ENCODE results near the gene PRMT7.
A peak's percentile ranks its signal among the peaks of the same experiment; 100 is the strongest.

Gene PRMT7

GRCh38 chr16:68382296-68382718 is 71.5 kb downstream of the PRMT7 start:
- TF ChIP-seq Cebpa-rat (IDR thresholded peaks at IDR 0.05): no peak
- no peaks in the 10 kb centered on the region for H3K9me3 ChIP-seq (replicated peaks in 1 of 11)
- peak overlapping the region in 9 of 11 experiments; percentile 34 to 59 (median 45); a peak in 18 of 22 replicates for H3K4me2 ChIP-seq
- H3K36me3 ChIP-seq: no peaks in the 10 kb centered on the region
- peaks cover 26 to 49% (median 41%) of the 10 kb centered on the region in 10 experiments for H3K4me1 ChIP-seq
- no peak overlapping the region for H3K4me3 ChIP-seq
- peaks cover 0 to 27% (median 0%) of the 10 kb centered on the region in 11 experiments; a peak in 4 of 22 replicates for H4K20me1 ChIP-seq
- peaks cover 0 to 17% (median 0%) of the 10 kb centered on the region in 11 experiments; a peak in 3 of 22 replicates for H3K27me3 ChIP-seq
- H3K27ac ChIP-seq: no peak overlapping the region; a peak in 1 of 22 replicates
- H3K9ac ChIP-seq: no peak overlapping the region

- Histone ChIP-seq H3K27ac (no peak overlapping the region), H3K27me3 (peaks cover 0 to 13% (median 0%) of the 10 kb centered on the region in 11 experiments; a peak in 3 of 22 replicates), H3K4me1 (peaks cover 18 to 37% (median 32%) of the 10 kb centered on the region in 10 experiments), H3K4me3 (no peak overlapping the region), H3K9ac (no peak overlapping the region), H4K20me1 (peaks cover 0 to 18% (median 0%) of the 10 kb centered on the region in 11 experiments; a peak in 3 of 22 replicates), H3K9me3 (replicated peaks in 1 of 11) (no peaks in the 10 kb centered on the region), H3K36me3 (no peaks in the 10 kb centered on the region), H3K4me2 (peak overlapping the region in 1 of 11 experiments; percentile 6; a peak in 1 of 22 replicates)
- TF ChIP-seq Cebpa-rat (IDR thresholded peaks at IDR 0.05): no peak
Observed at GRCh38 chr16:68383858-68384257, 73.0 kb downstream of the PRMT7 start.

- no peaks in the 10 kb centered on the region for H3K9me3 ChIP-seq (replicated peaks in 1 of 11)
- H3K36me3 ChIP-seq: no peaks in the 10 kb centered on the region
- H3K4me1 ChIP-seq: peaks cover 11 to 30% (median 25%) of the 10 kb centered on the region in 10 experiments
- peaks cover 0 to 6% (median 0%) of the 10 kb centered on the region in 11 experiments; a peak in 2 of 22 replicates for H3K27me3 ChIP-seq
- peaks cover 0 to 13% (median 0%) of the 10 kb centered on the region in 11 experiments; a peak in 2 of 22 replicates for H4K20me1 ChIP-seq
- no peak for TF ChIP-seq Cebpa-rat (IDR thresholded peaks at IDR 0.05)
- H3K4me3 ChIP-seq: no peak overlapping the region
- no peak overlapping the region for H3K27ac ChIP-seq
- no peak overlapping the region for H3K9ac ChIP-seq
- peak overlapping the region in 10 of 11 experiments; percentile 4 to 47 (median 21); a peak in 12 of 22 replicates for H3K4me2 ChIP-seq
Observed at GRCh38 chr16:68384288-68385161, 73.7 kb downstream of the PRMT7 start.

GRCh38 chr16:68385371-68385770 is 74.6 kb downstream of the PRMT7 start:
- Histone ChIP-seq H3K4me2 (peak overlapping the region in 9 of 11 experiments; percentile 4 to 47 (median 22); a peak in 10 of 22 replicates), H3K4me1 (peaks cover 9 to 29% (median 23%) of the 10 kb centered on the region in 10 experiments)

GRCh38 chr16:68386628-68387027 is 75.8 kb downstream of the PRMT7 start:
- no peaks in the 10 kb centered on the region for H3K27me3 ChIP-seq
- H3K9ac ChIP-seq: no peak overlapping the region
- 0 out of 22 replicates have a peak, but pooled peaks cover 0 to 4% (median 0%) of the 10 kb centered on the region in 11 experiments for H4K20me1 ChIP-seq
- no peaks in the 10 kb centered on the region for H3K9me3 ChIP-seq (replicated peaks in 1 of 11)
- H3K4me2 ChIP-seq: no peak overlapping the region
- peaks cover 9 to 29% (median 23%) of the 10 kb centered on the region in 10 experiments for H3K4me1 ChIP-seq
- TF ChIP-seq Cebpa-rat (IDR thresholded peaks at IDR 0.05): no peak
- H3K4me3 ChIP-seq: no peak overlapping the region
- H3K36me3 ChIP-seq: no peaks in the 10 kb centered on the region
- no peak overlapping the region for H3K27ac ChIP-seq

More at GRCh38 chr16:68385371-68385770, 74.6 kb downstream of the PRMT7 start:
- no peak overlapping the region for H3K27ac ChIP-seq
- H3K36me3 ChIP-seq: no peaks in the 10 kb centered on the region
- H4K20me1 ChIP-seq: peaks cover 0 to 5% (median 0%) of the 10 kb centered on the region in 11 experiments; a peak in 1 of 22 replicates
- H3K9ac ChIP-seq: no peak overlapping the region
- no peaks in the 10 kb centered on the region for H3K27me3 ChIP-seq
- no peaks in the 10 kb centered on the region for H3K9me3 ChIP-seq (replicated peaks in 1 of 11)
- no peak overlapping the region for H3K4me3 ChIP-seq
- no peak for TF ChIP-seq Cebpa-rat (IDR thresholded peaks at IDR 0.05)

- Histone ChIP-seq H3K4me1 (peaks cover 5 to 26% (median 19%) of the 10 kb centered on the region in 10 experiments), H3K27ac (no peak overlapping the region)
Observed at GRCh38 chr16:68387301-68387700, 76.5 kb downstream of the PRMT7 start.

GRCh38 chr16:68388124-68388523 is 77.3 kb downstream of the PRMT7 start:
- Histone ChIP-seq H4K20me1 (0 out of 22 replicates have a peak, but pooled peaks cover 0 to 4% (median 0%) of the 10 kb centered on the region in 11 experiments), H3K4me1 (peaks cover 0 to 19% (median 13%) of the 10 kb centered on the region in 10 experiments; a peak in 16 of 20 replicates), H3K27ac (no peak overlapping the region), H3K9ac (no peak overlapping the region), H3K9me3 (replicated peaks in 1 of 11) (no peaks in the 10 kb centered on the region), H3K36me3 (no peaks in the 10 kb centered on the region), H3K27me3 (no peaks in the 10 kb centered on the region), H3K4me2 (no peak overlapping the region), H3K4me3 (no peak overlapping the region)
- TF ChIP-seq Cebpa-rat (IDR thresholded peaks at IDR 0.05): no peak

More at GRCh38 chr16:68387301-68387700, 76.5 kb downstream of the PRMT7 start:
- no peaks in the 10 kb centered on the region for H3K27me3 ChIP-seq
- no peak overlapping the region for H3K4me2 ChIP-seq
- H3K9me3 ChIP-seq (replicated peaks in 1 of 11): no peaks in the 10 kb centered on the region
- TF ChIP-seq Cebpa-rat (IDR thresholded peaks at IDR 0.05): no peak
- H3K9ac ChIP-seq: no peak overlapping the region
- H3K4me3 ChIP-seq: no peak overlapping the region
- H3K36me3 ChIP-seq: no peaks in the 10 kb centered on the region
- 0 out of 22 replicates have a peak, but pooled peaks cover 0 to 4% (median 0%) of the 10 kb centered on the region in 11 experiments for H4K20me1 ChIP-seq

- H4K20me1 ChIP-seq: 0 out of 22 replicates have a peak, but pooled peaks cover 0 to 4% (median 0%) of the 10 kb centered on the region in 11 experiments
- peaks cover 0 to 16% (median 13%) of the 10 kb centered on the region in 10 experiments; a peak in 16 of 20 replicates for H3K4me1 ChIP-seq
- no peak for TF ChIP-seq Cebpa-rat (IDR thresholded peaks at IDR 0.05)
- no peak overlapping the region for H3K4me2 ChIP-seq
- no peak overlapping the region for H3K27ac ChIP-seq
- H3K36me3 ChIP-seq: no peaks in the 10 kb centered on the region
- no peaks in the 10 kb centered on the region for H3K9me3 ChIP-seq (replicated peaks in 1 of 11)
- H3K9ac ChIP-seq: no peak overlapping the region
- no peaks in the 10 kb centered on the region for H3K27me3 ChIP-seq
- no peak overlapping the region for H3K4me3 ChIP-seq
Observed at GRCh38 chr16:68389006-68389405, 78.2 kb downstream of the PRMT7 start.
